HepG2 (cell line): ENCODE results near the gene LSMEM2. TPM values are rescaled to one million over a fixed set of nuclear protein-coding genes. Genes with fewer than 3 reads are reported as not detected.

Experiments used
- ATF7 ChIP-seq, 2 experiments: fragments of 450-650 bp in 1 of 2; sonication (generic) in 1 of 2; formaldehyde crosslinking in 1 of 2; IDR thresholded peaks; 2 replicates each; pipeline versions ENCODE4 v1.4.0 to v1.6.1; 2016 to 2020; ENCODE audit warnings: antibody characterized with exemption in 1 of 2, mild to moderate bottlenecking in 1 of 2, missing genetic modification reagents in 1 of 2
- BHLHE40 ChIP-seq: IDR thresholded peaks from 2 replicates; pipeline ENCODE4 v1.6.1; 2011; ENCODE audit warnings: low read length, improper control_type of control experiment
- CENPT ChIP-seq: sonication (generic); formaldehyde crosslinking; IDR thresholded peaks from 2 replicates; pipeline ENCODE4 v1.8.0; 2022; ENCODE audit warnings: low read depth, mild to moderate bottlenecking, moderate library complexity, missing genetic modification reagents
- EEA1 ChIP-seq: sonication (generic); formaldehyde crosslinking; IDR thresholded peaks from 2 replicates; pipeline ENCODE4 v1.5.1; 2020; ENCODE audit warnings: mild to moderate bottlenecking, missing genetic modification reagents, borderline replicate concordance
- FOXA1 ChIP-seq, 2 experiments: fragments of 450-650 bp in 1 of 2; sonication (generic) in 1 of 2; formaldehyde crosslinking in 1 of 2; IDR thresholded peaks; 2 replicates each; pipeline versions ENCODE4 v1.4.0 to v1.6.1; 2016 to 2020; ENCODE audit warnings: missing genetic modification reagents in 1 of 2
- NFIB ChIP-seq: sonication (generic); formaldehyde crosslinking; IDR thresholded peaks from 2 replicates; pipeline ENCODE4 v1.9.0; 2021; ENCODE audit warnings: missing genetic modification reagents, mild to moderate bottlenecking, borderline replicate concordance
- NFKBIZ ChIP-seq: IDR thresholded peaks from 2 replicates; pipeline ENCODE4 v1.6.1; 2018; ENCODE audit warnings: missing genetic modification reagents, missing compliant biosample characterization
- NFYC ChIP-seq: IDR thresholded peaks from 2 replicates; pipeline ENCODE4 v1.6.1; 2016; ENCODE audit warnings: missing genetic modification reagents, missing compliant biosample characterization
- PLRG1 ChIP-seq: fragments of 450-650 bp; conservative IDR thresholded peaks from 2 replicates; pipeline ENCODE4 v1.6.1; 2016
- POGK ChIP-seq: sonication (generic); formaldehyde crosslinking; conservative IDR thresholded peaks from 2 replicates; pipeline ENCODE4 v1.8.0; 2022; ENCODE audit warnings: mild to moderate bottlenecking, moderate library complexity, missing genetic modification reagents
- POLR2AphosphoS2 ChIP-seq: IDR thresholded peaks from 2 replicates; pipeline ENCODE4 v1.6.1; 2011; ENCODE audit warnings: low read depth, low read length, improper control_type of control experiment
- SKIL ChIP-seq: sonication (generic); formaldehyde crosslinking; IDR thresholded peaks from 2 replicates; pipeline ENCODE4 v1.8.0; 2022; ENCODE audit warnings: missing genetic modification reagents, mild to moderate bottlenecking, moderate library complexity, borderline replicate concordance
- SNAPC2 ChIP-seq: sonication (generic); formaldehyde crosslinking; IDR thresholded peaks from 2 replicates; pipeline ENCODE4 v1.8.1; 2022; ENCODE audit warnings: mild to moderate bottlenecking, missing genetic modification reagents
- STAT5B ChIP-seq: sonication (generic); formaldehyde crosslinking; IDR thresholded peaks from 2 replicates; pipeline ENCODE4 v1.4.0; 2020; ENCODE audit warnings: missing genetic modification reagents
- THRA ChIP-seq: sonication (generic); formaldehyde crosslinking; IDR thresholded peaks from 2 replicates; pipeline ENCODE4 v1.4.0; 2020; ENCODE audit warnings: missing genetic modification reagents, borderline replicate concordance
- ZBTB14 ChIP-seq: sonication (generic); formaldehyde crosslinking; IDR thresholded peaks from 2 replicates; pipeline ENCODE4 v1.4.0; 2020; ENCODE audit warnings: missing genetic modification reagents
- ZMAT3 ChIP-seq: sonication (generic); formaldehyde crosslinking; conservative IDR thresholded peaks from 2 replicates; pipeline ENCODE4 v1.7.0; 2021; ENCODE audit warnings: missing genetic modification reagents
- ZNF3 ChIP-seq: IDR thresholded peaks from 2 replicates; pipeline ENCODE4 v1.7.0; 2017; ENCODE audit warnings: inconsistent platforms
- ZNF616 ChIP-seq: sonication (generic); formaldehyde crosslinking; IDR thresholded peaks from 2 replicates; pipeline ENCODE4 v1.5.0; 2020; ENCODE audit warnings: low read depth, mild to moderate bottlenecking, missing genetic modification reagents
- ZNF670 ChIP-seq: sonication (generic); formaldehyde crosslinking; IDR thresholded peaks from 2 replicates; pipeline ENCODE4 v1.8.0; 2022; ENCODE audit warnings: mild to moderate bottlenecking, missing genetic modification reagents, borderline replicate concordance
- ZNF792 ChIP-seq: IDR thresholded peaks from 2 replicates; pipeline ENCODE4 v1.6.1; 2016
- ZSCAN21 ChIP-seq: sonication (generic); formaldehyde crosslinking; IDR thresholded peaks from 2 replicates; pipeline ENCODE4 v1.8.0; 2022; ENCODE audit warnings: mild to moderate bottlenecking, missing genetic modification reagents, moderate library complexity, borderline replicate concordance
- polyA plus RNA-seq, 8 experiments: library from polyadenylated mRNA; depleted of rRNA in 3 of 8; stranded (reverse) in 7 of 8; unstranded in 1 of 8; fragments of >200 nt; fragmentation: Illumina TruSeq in 4 of 8; extraction: Trizol in 4 of 8; gene quantifications; 2 replicates each; pipeline versions ENCODE4 v1.2.1 to v1.2.3, GENCODE V29; 2011 to 2016; ENCODE audit warnings: low read depth in 4 of 8, missing spikeins in 1 of 8, mixed read lengths in 1 of 8; ENCODE audit not compliant: insufficient read depth in 1 of 8
- total RNA-seq, 5 experiments: library from RNA; depleted of rRNA; stranded (reverse); fragments of >200 nt; fragmentation: Illumina TruSeq; extraction: Trizol; gene quantifications; 2 replicates each; pipeline ENCODE4 v1.2.3, GENCODE V29; 2016; ENCODE audit warnings: low read depth in 1 of 5

The LSMEM2 gene
- total and polyA plus RNA-seq, 2 of the 13 experiments (the other 11 are each of a cell fraction or from before 2014, with no cell fraction given) = 0.07 to 0.41 TPM

GRCh38 chr3:50336452-50337174 lies 57.7 kb downstream of the LSMEM2 start (continued):
- TF ChIP-seq ZSCAN21 (CRISPR knock-in tag) (no peak), PLRG1 (no peak), POLR2AphosphoS2 (no peak), BHLHE40 (no peak), ATF7 (IDR thresholded peaks at IDR 0.05) (no peak), ATF7 (CRISPR knock-in tag; IDR thresholded peaks at IDR 0.05) (no peak), SNAPC2 (CRISPR knock-in tag) (no peak), FOXA1 (IDR thresholded peaks at IDR 0.05) (no peak), FOXA1 (CRISPR knock-in tag; IDR thresholded peaks at IDR 0.05) (no peak), ZMAT3 (CRISPR knock-in tag) (no peak), NFKBIZ (CRISPR knock-in tag) (no peak), ZNF670 (CRISPR knock-in tag) (no peak), POGK (CRISPR knock-in tag) (no peak), NFYC (CRISPR knock-in tag) (no peak), EEA1 (CRISPR knock-in tag) (0 out of 2 replicates have a peak, but pooled peaks have one; percentile 42), ZNF616 (no peak), SKIL (CRISPR knock-in tag) (no peak), THRA (CRISPR knock-in tag) (no peak), NFIB (no peak), STAT5B (CRISPR knock-in tag) (no peak), ZNF3 (CRISPR knock-in tag) (no peak), ZNF792 (CRISPR knock-in tag) (no peak), ZBTB14 (CRISPR knock-in tag) (no peak), CENPT (no peak)
